Measurements from ENCODE around the gene TPO.

DNA sequence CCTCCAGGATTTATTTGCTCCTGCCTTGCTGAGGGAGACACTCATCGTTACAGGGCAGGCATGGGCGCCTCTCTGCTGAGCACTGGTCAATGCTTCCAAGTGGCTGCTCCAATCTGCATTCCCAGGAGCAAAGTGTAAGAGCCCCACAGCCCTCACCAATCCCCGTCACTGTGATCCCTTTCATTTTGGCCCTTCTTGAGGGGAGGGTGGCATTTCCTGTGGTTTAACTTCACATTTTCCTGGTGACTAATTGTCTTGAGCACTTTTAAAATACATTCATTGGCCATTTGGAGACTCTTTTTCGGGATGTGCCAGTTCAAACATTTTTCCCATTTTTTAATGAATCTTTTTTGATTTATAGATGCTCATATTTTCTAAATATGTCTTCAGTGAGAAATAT, 33.0 kb downstream of the TPO start:
- TF ChIP-seq CREB1 (CRISPR knock-in tag; IDR thresholded peaks at IDR 0.05), result no peak
- TF ChIP-seq, protein P1, sequence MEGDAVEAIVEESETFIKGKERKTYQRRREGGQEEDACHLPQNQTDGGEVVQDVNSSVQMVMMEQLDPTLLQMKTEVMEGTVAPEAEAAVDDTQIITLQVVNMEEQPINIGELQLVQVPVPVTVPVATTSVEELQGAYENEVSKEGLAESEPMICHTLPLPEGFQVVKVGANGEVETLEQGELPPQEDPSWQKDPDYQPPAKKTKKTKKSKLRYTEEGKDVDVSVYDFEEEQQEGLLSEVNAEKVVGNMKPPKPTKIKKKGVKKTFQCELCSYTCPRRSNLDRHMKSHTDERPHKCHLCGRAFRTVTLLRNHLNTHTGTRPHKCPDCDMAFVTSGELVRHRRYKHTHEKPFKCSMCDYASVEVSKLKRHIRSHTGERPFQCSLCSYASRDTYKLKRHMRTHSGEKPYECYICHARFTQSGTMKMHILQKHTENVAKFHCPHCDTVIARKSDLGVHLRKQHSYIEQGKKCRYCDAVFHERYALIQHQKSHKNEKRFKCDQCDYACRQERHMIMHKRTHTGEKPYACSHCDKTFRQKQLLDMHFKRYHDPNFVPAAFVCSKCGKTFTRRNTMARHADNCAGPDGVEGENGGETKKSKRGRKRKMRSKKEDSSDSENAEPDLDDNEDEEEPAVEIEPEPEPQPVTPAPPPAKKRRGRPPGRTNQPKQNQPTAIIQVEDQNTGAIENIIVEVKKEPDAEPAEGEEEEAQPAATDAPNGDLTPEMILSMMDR (IDR thresholded peaks at IDR 0.05), result no peak
- no peak for TF ChIP-seq EMX1 (CRISPR knock-in tag; IDR thresholded peaks at IDR 0.05)
- no peak for TF ChIP-seq ATF1 (CRISPR knock-in tag; IDR thresholded peaks at IDR 0.05)
- TF ChIP-seq TEAD4 (CRISPR knock-in tag; IDR thresholded peaks at IDR 0.05), result no peak
- no peak for TF ChIP-seq FOXK1 (CRISPR knock-in tag; IDR thresholded peaks at IDR 0.05)
- no peak for TF ChIP-seq ZNF512 (CRISPR knock-in tag; IDR thresholded peaks at IDR 0.05; ENCODE audit: borderline replicate concordance)
- no peak for TF ChIP-seq SMAD4 (CRISPR knock-in tag; IDR thresholded peaks at IDR 0.05)
- no peak for TF ChIP-seq E2F4 (CRISPR knock-in tag; IDR thresholded peaks at IDR 0.05; ENCODE audit: borderline replicate concordance, low read depth)
- TF ChIP-seq ESRRA (CRISPR knock-in tag; IDR thresholded peaks at IDR 0.05; ENCODE audit: borderline replicate concordance), result no peak
- TF ChIP-seq SP1 (CRISPR knock-in tag; conservative IDR thresholded peaks at IDR 0.05), result no peak
- no peak for TF ChIP-seq ZSCAN18 (CRISPR knock-in tag; IDR thresholded peaks at IDR 0.05)
- TF ChIP-seq ZNF423 (CRISPR knock-in tag; IDR thresholded peaks at IDR 0.05), result no peak
- TF ChIP-seq, protein P2, sequence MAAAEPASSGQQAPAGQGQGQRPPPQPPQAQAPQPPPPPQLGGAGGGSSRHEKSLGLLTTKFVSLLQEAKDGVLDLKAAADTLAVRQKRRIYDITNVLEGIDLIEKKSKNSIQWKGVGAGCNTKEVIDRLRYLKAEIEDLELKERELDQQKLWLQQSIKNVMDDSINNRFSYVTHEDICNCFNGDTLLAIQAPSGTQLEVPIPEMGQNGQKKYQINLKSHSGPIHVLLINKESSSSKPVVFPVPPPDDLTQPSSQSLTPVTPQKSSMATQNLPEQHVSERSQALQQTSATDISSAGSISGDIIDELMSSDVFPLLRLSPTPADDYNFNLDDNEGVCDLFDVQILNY (CRISPR knock-in tag; IDR thresholded peaks at IDR 0.05), result no peak
